GM12878 (cell line): ENCODE data around the gene SLC35D2. TPM values are rescaled to one million over a fixed set of nuclear protein-coding genes. Genes with fewer than 3 reads are reported as not detected.

Experiments used
- ATAC-seq: fragments of 200-7000 bp; cut with Tn5 transposase; 3 replicates; pipeline ENCODE4 v1.9.1; 2020; ENCODE audit warnings: mild to moderate bottlenecking, moderate library complexity
- BruUV-seq: library from RNA; stranded (reverse); fragments of 400-500 nt; replicated peaks from 2 replicates; lab custom pipeline; 2021; lab: Mats Ljungman, UMichigan
- CTCF ChIA-PET: fragments of 300-600 bp; sonication (Branson Sonifier 250); formaldehyde crosslinking; extraction: SDS; loops from one replicate; lab custom pipeline; 2021; ENCODE audit warnings: inconsistent platforms; lab: Yijun Ruan, JAX
- POLR2A ChIA-PET: fragments of 350-600 bp; formaldehyde crosslinking; extraction: SDS; loops from one replicate; lab custom pipeline; 2021; ENCODE audit warnings: inconsistent platforms; lab: Charles Lee
- RAD21 ChIA-PET: fragments of 300-600 bp; sonication (Branson Sonifier 250); formaldehyde crosslinking; loops from one replicate; lab custom pipeline; 2023; ENCODE audit warnings: antibody characterized with exemption; ENCODE audit not compliant: unreplicated experiment; lab: Charles Lee
- SMC1A ChIA-PET: fragments of 300-600 bp; sonication (Branson Sonifier 250); formaldehyde crosslinking; loops from one replicate; lab custom pipeline; 2023; ENCODE audit not compliant: unreplicated experiment, uncharacterized antibody; lab: Charles Lee
- DNase-seq: peaks from one replicate; pipeline ENCODE4 v3.0.0-alpha.2; 2011; ENCODE audit warnings: low read depth, low spot score
- FAIRE-seq: peaks from 3 replicates; lab custom pipeline; 2011; peaks lifted over from hg19 to GRCh38; lab: Jason Lieb, UNC
- H2AFZ ChIP-seq: 2 replicates; pipeline ENCODE4 v1.6.0; 2011; ENCODE audit warnings: low read depth, low read length, control low read depth; ENCODE audit not compliant: control insufficient read depth
- H3K27ac ChIP-seq: 2 replicates; pipeline ENCODE4 v1.5.1; 2011; ENCODE audit warnings: control low read depth; ENCODE audit not compliant: control insufficient read depth, insufficient read depth
- H3K27me3 ChIP-seq, 2 experiments: replicated peaks in 1 of 2; 2 replicates each; pipeline versions ENCODE4 v1.6.0 to v1.6.1; 2011; ENCODE audit warnings: low read length in 1 of 2; ENCODE audit not compliant: control insufficient read depth in 2 of 2, insufficient read depth in 2 of 2
- H3K36me3 ChIP-seq, 2 experiments: 2 replicates each; pipeline ENCODE4 v1.5.1; 2011; ENCODE audit warnings: low read length in 1 of 2; ENCODE audit not compliant: control insufficient read depth in 2 of 2, insufficient read depth in 2 of 2
- H3K4me1 ChIP-seq: 2 replicates; pipeline ENCODE4 v1.6.1; 2011; ENCODE audit warnings: mild to moderate bottlenecking, low read length, moderate library complexity, mixed read lengths; ENCODE audit not compliant: control insufficient read depth, insufficient read depth
- H3K4me2 ChIP-seq: 2 replicates; pipeline ENCODE4 v1.6.0; 2011; ENCODE audit warnings: control low read depth; ENCODE audit not compliant: control insufficient read depth, insufficient read depth
- H3K4me3 ChIP-seq: fragments of 200-600 bp; sonication (generic); 2 replicates; pipeline ENCODE4 v1.5.1; 2016
- H3K79me2 ChIP-seq: 2 replicates; pipeline ENCODE4 v1.6.0; 2011; ENCODE audit warnings: low read length; ENCODE audit not compliant: control insufficient read depth, insufficient read depth
- H3K9ac ChIP-seq: 2 replicates; pipeline ENCODE4 v1.8.0; 2011; ENCODE audit warnings: low read length, control low read depth, mixed read lengths; ENCODE audit not compliant: control insufficient read depth, insufficient read depth
- H3K9me3 ChIP-seq: replicated peaks from 3 replicates; pipeline ENCODE4 v1.5.1; 2011; ENCODE audit warnings: mild to moderate bottlenecking, low read length; ENCODE audit not compliant: control insufficient read depth, insufficient read depth
- H4K20me1 ChIP-seq: 2 replicates; pipeline ENCODE4 v1.6.0; 2011; ENCODE audit not compliant: control insufficient read depth, insufficient read depth
- ELK1 ChIP-seq: IDR thresholded peaks from 2 replicates; pipeline ENCODE4 v1.6.1; 2012; ENCODE audit warnings: low read depth, low read length, improper control_type of control experiment
- ESRRA ChIP-seq: IDR thresholded peaks from 2 replicates; pipeline ENCODE4 v1.6.1; 2012; ENCODE audit warnings: mild to moderate bottlenecking, low read length, improper control_type of control experiment
- NBN ChIP-seq: fragments of 450-650 bp; IDR thresholded peaks from 2 replicates; pipeline ENCODE4 v1.6.1; 2016
- RAD21 ChIP-seq: IDR thresholded peaks from 2 replicates; pipeline ENCODE4 v1.6.1; 2011; ENCODE audit warnings: mild to moderate bottlenecking, low read depth, low read length, moderate library complexity; ENCODE audit not compliant: insufficient read depth
- ZBTB40 ChIP-seq: fragments of 450-650 bp; IDR thresholded peaks from 2 replicates; pipeline ENCODE4 v1.6.1; 2016; ENCODE audit warnings: mild to moderate bottlenecking, moderate library complexity, borderline replicate concordance
- WGBS: methylation state at CpG from one replicate; pipeline ENCODE4 v1.1.6; 2016; ENCODE audit warnings: low lambda C conversion rate; ENCODE audit not compliant: insufficient replicate concordance, insufficient coverage; ENCODE audit errors: missing lambda C conversion rate; 5-methylcytosine and 5-hydroxymethylcytosine counted together
- in situ Hi-C: fragments of 300-500 bp; cut with MboI; formaldehyde crosslinking; loops from 9 replicates; pipeline ENCODE4 v1.14.3; 2018; ENCODE audit warnings: mixed read lengths
- intact Hi-C: fragments of 100-400 bp; cut with micrococcal nuclease; formaldehyde crosslinking; loops from one replicate; pipeline ENCODE4 v1.14.2; 2022; ENCODE audit not compliant: unreplicated experiment
- polyA plus RNA-seq, 11 experiments: library from polyadenylated mRNA; depleted of rRNA in 4 of 11; unstranded in 6 of 11; stranded (reverse) in 5 of 11; fragments of >200 nt; fragmentation: Nextera tagmentation in 4 of 11; fragmentation: Illumina TruSeq in 1 of 11; extraction: Ambion mirVana in 4 of 11; extraction: Trizol in 1 of 11; gene quantifications; 1 replicate in 1 of 11; 2 replicates in 10 of 11; pipeline versions ENCODE4 v1.2.1 to v1.2.3, GENCODE V29; 2011 to 2016; ENCODE audit warnings: inconsistent platforms in 2 of 11, missing spikeins in 2 of 11, low read depth in 1 of 11
- total RNA-seq, 4 experiments: library from RNA; depleted of rRNA in 3 of 4; stranded (reverse); fragments of >200 nt in 3 of 4; fragmentation: Illumina TruSeq in 1 of 4; extraction: Trizol in 1 of 4; gene quantifications; 2 replicates each; pipeline versions ENCODE4 v1.2.1 to v1.2.3, GENCODE V29; 2013 to 2021

Gene SLC35D2
- total and polyA plus RNA-seq, 10 of the 15 experiments (the other 5 are each of a cell fraction or from before 2014, with no cell fraction given): 0.64 to 6.3 (median 3.5) TPM

GRCh38 chr9:96361668-96362067, 21.8 kb downstream of the SLC35D2 start:
- Histone ChIP-seq H2AFZ (no peak overlapping the region), H3K27me3 (no peaks in the 10 kb centered on the region), H4K20me1 (no peaks in the 10 kb centered on the region), H3K9ac (no peak overlapping the region), H3K79me2 (no peaks in the 10 kb centered on the region), H3K4me3 (no peak overlapping the region), H3K36me3 (no peaks in the 10 kb centered on the region; a peak in 1 of 4 replicates), H3K4me1 (no peaks in the 10 kb centered on the region), H3K4me2 (no peak overlapping the region), H3K27ac (no peak overlapping the region), H3K9me3 (no peaks in the 10 kb centered on the region)
- FAIRE-seq (no peak), ATAC-seq (no peak), DNase-seq (no peak)
- intact Hi-C loops (no loop called here), in situ Hi-C loops (no loop called here)
- ChIA-PET POLR2A (no interaction called here), CTCF (interaction anchor here (0.6 kb wide), 1 partner anchor 50 kb away, joined by 3 read pairs; no protein-coding TSS in a partner anchor), SMC1A (no interaction called here), RAD21 (no interaction called here)
- TF ChIP-seq RAD21 (no peak), ELK1 (no peak), NBN (no peak), ESRRA (no peak), ZBTB40 (no peak)
- BruUV-seq: no TSS peak
- WGBS: 98% methylated on average over 5 of the region's 6 CpGs
